Neuronal stem cell (in vitro differentiated cells): ENCODE measurements around the gene PIK3R2.

ENCODE experiments used
- DNase-seq: peaks from one replicate; pipeline ENCODE4 v3.0.0-alpha.2; 2013; ENCODE audit warnings: low spot score
- H2AFZ ChIP-seq: one replicate; pipeline ENCODE4 v1.6.1; 2013; ENCODE audit warnings: mild to moderate bottlenecking, low read length, inconsistent platforms
- H2AK5ac ChIP-seq: 2 replicates; pipeline ENCODE4 v1.6.1; 2013; ENCODE audit warnings: low read depth, mild to moderate bottlenecking, inconsistent platforms, low read length, moderate library complexity, mixed read lengths
- H2BK120ac ChIP-seq: 2 replicates; pipeline ENCODE4 v1.6.1; 2013; ENCODE audit warnings: low read depth, mild to moderate bottlenecking, inconsistent platforms, low read length, moderate library complexity, mixed read lengths
- H2BK12ac ChIP-seq: one replicate; pipeline ENCODE4 v1.6.1; 2013; ENCODE audit warnings: low read length, inconsistent platforms
- H2BK15ac ChIP-seq: 2 replicates; pipeline ENCODE4 v1.6.1; 2013; ENCODE audit warnings: mild to moderate bottlenecking, low read length, inconsistent platforms, mixed read lengths
- H2BK5ac ChIP-seq: one replicate; pipeline ENCODE4 v1.6.1; 2013; ENCODE audit warnings: inconsistent platforms, mild to moderate bottlenecking, low read length, moderate library complexity
- H3K14ac ChIP-seq: one replicate; pipeline ENCODE4 v1.6.1; 2013; ENCODE audit warnings: low read length, inconsistent platforms
- H3K18ac ChIP-seq: 2 replicates; pipeline ENCODE4 v1.6.1; 2013; ENCODE audit warnings: low read length, inconsistent platforms
- H3K23ac ChIP-seq: 2 replicates; pipeline ENCODE4 v1.6.1; 2013; ENCODE audit warnings: low read depth, mild to moderate bottlenecking, mixed read lengths, low read length, inconsistent platforms; ENCODE audit not compliant: poor library complexity
- H3K27ac ChIP-seq: replicated peaks from 3 replicates; pipeline ENCODE4 v1.5.1; 2013; ENCODE audit warnings: low read length, inconsistent platforms
- H3K27me3 ChIP-seq, 3 experiments: 2 replicates each; pipeline ENCODE4 v1.6.1; 2013; ENCODE audit warnings: low read length in 3 of 3, mild to moderate bottlenecking in 2 of 3, inconsistent platforms in 1 of 3, low read depth in 1 of 3, mixed read lengths in 1 of 3, moderate library complexity in 1 of 3; ENCODE audit not compliant: control insufficient read depth in 3 of 3, insufficient read depth in 3 of 3
- H3K36me3 ChIP-seq, 2 donors: replicated peaks in 1 of 2; 2 replicates each; pipeline ENCODE4 v1.6.1; 2013; ENCODE audit warnings: low read length in 2 of 2; ENCODE audit not compliant: control insufficient read depth in 2 of 2, insufficient read depth in 2 of 2
- H3K4ac ChIP-seq: 2 replicates; pipeline ENCODE4 v1.6.1; 2013; ENCODE audit warnings: inconsistent platforms, mild to moderate bottlenecking, low read length, moderate library complexity
- H3K4me1 ChIP-seq, 2 donors: 1 replicate in 1 of 2; 2 replicates in 1 of 2; pipeline ENCODE4 v1.6.1; 2013; ENCODE audit warnings: low read length in 2 of 2, low read depth in 1 of 2; ENCODE audit not compliant: control insufficient read depth in 2 of 2, insufficient read depth in 1 of 2
- H3K4me2 ChIP-seq: one replicate; pipeline ENCODE4 v1.6.1; 2013; ENCODE audit warnings: mild to moderate bottlenecking, low read length, inconsistent platforms; ENCODE audit not compliant: insufficient read depth, poor library complexity, severe bottlenecking
- H3K4me3 ChIP-seq, 2 donors: 2 replicates each; pipeline ENCODE4 v1.5.1; 2013; ENCODE audit warnings: low read length in 2 of 2, mild to moderate bottlenecking in 2 of 2, inconsistent platforms in 1 of 2, moderate library complexity in 1 of 2
- H3K79me1 ChIP-seq: one replicate; pipeline ENCODE4 v1.6.1; 2013; ENCODE audit warnings: low read depth, mild to moderate bottlenecking, inconsistent platforms, low read length, moderate library complexity
- H3K9ac ChIP-seq: one replicate; pipeline ENCODE4 v1.6.1; 2013; ENCODE audit warnings: mild to moderate bottlenecking, low read depth, low read length, inconsistent platforms; ENCODE audit not compliant: poor library complexity
- H3K9me3 ChIP-seq, 2 donors: replicated peaks in 1 of 2; 2 replicates each; pipeline versions ENCODE3 to v1.6.1; 2013; ENCODE audit warnings: low read length in 2 of 2, mild to moderate bottlenecking in 2 of 2, inconsistent platforms in 1 of 2, low read depth in 1 of 2, mixed read lengths in 1 of 2, moderate library complexity in 1 of 2; ENCODE audit not compliant: control insufficient read depth in 2 of 2, insufficient read depth in 1 of 2
- H4K8ac ChIP-seq: one replicate; pipeline ENCODE4 v1.6.1; 2013; ENCODE audit warnings: low read depth, mild to moderate bottlenecking, inconsistent platforms, low read length, moderate library complexity
- H4K91ac ChIP-seq: one replicate; pipeline ENCODE4 v1.6.1; 2013; ENCODE audit warnings: low read length, low read depth, mild to moderate bottlenecking, inconsistent platforms; ENCODE audit not compliant: poor library complexity
- WGBS, 2 donors: extraction: QIAGEN DNeasy Blood & Tissue Kit; methylation state at CpG; one replicate each; pipeline ENCODE4 v1.1.7; 2013; ENCODE audit warnings: missing lambda C conversion rate in 2 of 2, mixed read lengths in 1 of 2; ENCODE audit not compliant: insufficient read length in 2 of 2, insufficient replicate concordance in 1 of 2; ENCODE audit errors: extremely low coverage in 2 of 2; 5-methylcytosine and 5-hydroxymethylcytosine counted together

PIK3R2 gene

GRCh38 chr19:18108897-18109296, 44.1 kb upstream of the PIK3R2 start:
- no CpG with 5 or more reads among the region's 2 CpGs for WGBS, 2 donors
- Histone ChIP-seq H2AK5ac (peak overlapping the region; percentile 68), H3K18ac (peak overlapping the region; percentile 5), H2BK12ac (no peak overlapping the region), H3K9me3 (no peaks in the 10 kb centered on the region), H3K4ac (no peak overlapping the region), H3K9ac (peak overlapping the region; percentile 88), H2BK15ac (peak overlapping the region; percentile 21), H3K14ac (no peak overlapping the region), H2AFZ (no peak overlapping the region), H3K4me1 (peaks cover 5 to 10% of the 10 kb centered on the region in 2 donors), H3K36me3 (no peaks in the 10 kb centered on the region), H3K4me2 (peak overlapping the region; percentile 4), H3K23ac (peak overlapping the region; percentile 91), H3K79me1 (no peaks in the 10 kb centered on the region), H3K4me3 (no peak overlapping the region), H4K91ac (no peak overlapping the region), H2BK120ac (no peak overlapping the region), H2BK5ac (peak overlapping the region; percentile 73), H4K8ac (no peak overlapping the region), H3K27ac (no peak overlapping the region), H3K27me3 (peaks cover 0 to 24% (median 15%) of the 10 kb centered on the region in 3 experiments)
- no peak for DNase-seq

- H2AFZ ChIP-seq, result peak overlapping the region; percentile 98
- peak overlapping the region; percentile 88 for H3K9ac ChIP-seq
- peak overlapping the region; percentile 84 for H3K14ac ChIP-seq
- H3K4me1 ChIP-seq, result peaks cover 5 to 10% of the 10 kb centered on the region in 2 donors
- no peak overlapping the region for H4K8ac ChIP-seq
- H3K4me3 ChIP-seq, result peak overlapping the region; percentile 61 to 82
- no peak overlapping the region for H3K4ac ChIP-seq
- no peak overlapping the region for H2BK12ac ChIP-seq
- peak overlapping the region; percentile 91 for H3K23ac ChIP-seq
- no CpG with 5 or more reads among the region's 12 CpGs for WGBS, 2 donors
- no peaks in the 10 kb centered on the region for H3K36me3 ChIP-seq
- peak overlapping the region; percentile 73 for H2BK5ac ChIP-seq
- H3K9me3 ChIP-seq, result no peaks in the 10 kb centered on the region
- peak overlapping the region; percentile 68 for H2AK5ac ChIP-seq
- peak overlapping the region; percentile 64 for H4K91ac ChIP-seq
- H3K27ac ChIP-seq, result no peak overlapping the region
- no peak overlapping the region for H2BK120ac ChIP-seq
- no peaks in the 10 kb centered on the region for H3K79me1 ChIP-seq
- H3K4me2 ChIP-seq, result peak overlapping the region; percentile 96
- peaks cover 0 to 24% (median 15%) of the 10 kb centered on the region in 3 experiments for H3K27me3 ChIP-seq
- no peak for DNase-seq
- peak overlapping the region; percentile 21 for H2BK15ac ChIP-seq
- peak overlapping the region; percentile 96 for H3K18ac ChIP-seq
Measured at GRCh38 chr19:18109341-18109732, 43.6 kb upstream of the PIK3R2 start.

- no peaks in the 10 kb centered on the region for H3K9me3 ChIP-seq
- H3K36me3 ChIP-seq, result no peaks in the 10 kb centered on the region
- peak overlapping the region; percentile 96 for H3K18ac ChIP-seq
- H3K4me3 ChIP-seq, result peak overlapping the region; percentile 61 to 82
- H2BK5ac ChIP-seq, result peak overlapping the region; percentile 82
- H3K4ac ChIP-seq, result no peak overlapping the region
- WGBS, 2 donors, result no CpG with 5 or more reads among the region's 92 CpGs
- H3K79me1 ChIP-seq, result no peaks in the 10 kb centered on the region
- H3K4me1 ChIP-seq, result peaks cover 5 to 10% of the 10 kb centered on the region in 2 donors
- peak overlapping the region; percentile 64 for H4K91ac ChIP-seq
- peaks cover 0 to 24% (median 15%) of the 10 kb centered on the region in 3 experiments for H3K27me3 ChIP-seq
- no peak overlapping the region for H4K8ac ChIP-seq
- H2BK12ac ChIP-seq, result peak overlapping the region; percentile 41
- H3K9ac ChIP-seq, result peak overlapping the region; percentile 88
- H2BK120ac ChIP-seq, result peak overlapping the region; percentile 87
- H3K14ac ChIP-seq, result peak overlapping the region; percentile 98
- no peak overlapping the region for H3K27ac ChIP-seq
- peak overlapping the region; percentile 89 for H2BK15ac ChIP-seq
- H2AFZ ChIP-seq, result peak overlapping the region; percentile 98
- H3K23ac ChIP-seq, result peak overlapping the region; percentile 91
- H3K4me2 ChIP-seq, result peak overlapping the region; percentile 96
- peak overlapping the region; percentile 68 for H2AK5ac ChIP-seq
- no peak for DNase-seq
Measured at GRCh38 chr19:18109733-18110608, 43.0 kb upstream of the PIK3R2 start.

- peak overlapping the region; percentile 98 for H2AFZ ChIP-seq
- H3K4me1 ChIP-seq, result peaks cover 5 to 10% of the 10 kb centered on the region in 2 donors
- peak overlapping the region; percentile 96 for H3K18ac ChIP-seq
- H3K4ac ChIP-seq, result no peak overlapping the region
- H2BK120ac ChIP-seq, result peak overlapping the region; percentile 87
- no peak overlapping the region for H4K91ac ChIP-seq
- no peak for DNase-seq
- H3K4me3 ChIP-seq, result peak overlapping the region; percentile 61 to 82
- no peak overlapping the region for H4K8ac ChIP-seq
- no peak overlapping the region for H3K23ac ChIP-seq
- peaks cover 0 to 24% (median 15%) of the 10 kb centered on the region in 3 experiments for H3K27me3 ChIP-seq
- peak overlapping the region; percentile 96 for H3K4me2 ChIP-seq
- WGBS, 2 donors, result no CpG with 5 or more reads among the region's 22 CpGs
- H3K9me3 ChIP-seq, result no peaks in the 10 kb centered on the region
- H2AK5ac ChIP-seq, result peak overlapping the region; percentile 56
- no peak overlapping the region for H2BK12ac ChIP-seq
- H2BK5ac ChIP-seq, result peak overlapping the region; percentile 82
- H3K27ac ChIP-seq, result no peak overlapping the region
- H3K36me3 ChIP-seq, result no peaks in the 10 kb centered on the region
- H3K14ac ChIP-seq, result no peak overlapping the region
- peak overlapping the region; percentile 88 for H3K9ac ChIP-seq
- H2BK15ac ChIP-seq, result peak overlapping the region; percentile 89
- H3K79me1 ChIP-seq, result no peaks in the 10 kb centered on the region
Measured at GRCh38 chr19:18110609-18111232, 42.2 kb upstream of the PIK3R2 start.
